Fibroblast of lung (primary cell): ENCODE data around the gene SERPINB6. TPM values are rescaled to one million over a fixed set of nuclear protein-coding genes. Genes with fewer than 3 reads are reported as not detected.

Source experiments
- DNase-seq, 2 donors: peaks; one replicate each; pipeline versions ENCODE4 v3.0.0 to v3.0.0-alpha.2; 2010; ENCODE audit warnings: low read depth in 2 of 2
- H2AFZ ChIP-seq: 2 replicates; pipeline ENCODE4 v1.5.1; 2012; ENCODE audit warnings: low read length, control low read depth, inconsistent platforms
- H3K27ac ChIP-seq: 2 replicates; pipeline ENCODE4 v1.5.1; 2011; ENCODE audit warnings: low read length, control low read depth; ENCODE audit not compliant: insufficient read depth
- H3K27me3 ChIP-seq: 2 replicates; pipeline ENCODE4 v1.5.1; 2011; ENCODE audit warnings: mild to moderate bottlenecking, low read length; ENCODE audit not compliant: control insufficient read depth, insufficient read depth
- H3K36me3 ChIP-seq: 2 replicates; pipeline ENCODE4 v1.5.1; 2011; ENCODE audit warnings: low read length; ENCODE audit not compliant: control insufficient read depth, insufficient read depth
- H3K4me1 ChIP-seq: 2 replicates; pipeline ENCODE4 v1.5.1; 2011; ENCODE audit warnings: low read length; ENCODE audit not compliant: control insufficient read depth, insufficient read depth; ENCODE audit errors: extremely low read depth
- H3K4me2 ChIP-seq: 2 replicates; pipeline ENCODE4 v1.5.1; 2011; ENCODE audit warnings: low read length, control low read depth; ENCODE audit not compliant: insufficient read depth; ENCODE audit errors: extremely low read depth
- H3K4me3 ChIP-seq, 4 experiments: fragments of 200-600 bp in 1 of 4; sonication (generic) in 1 of 4; replicated peaks in 1 of 4; 2 replicates each; pipeline ENCODE4 v1.5.1; 2011 to 2016; ENCODE audit warnings: low read length in 4 of 4, low read depth in 3 of 4, mild to moderate bottlenecking in 3 of 4, control low read depth in 2 of 4, inconsistent platforms in 1 of 4, mixed read lengths in 1 of 4; ENCODE audit not compliant: insufficient read depth in 1 of 4; ENCODE audit errors: control extremely low read depth in 1 of 4
- H3K79me2 ChIP-seq: 2 replicates; pipeline ENCODE4 v1.5.1; 2012; ENCODE audit warnings: mild to moderate bottlenecking, low read length, inconsistent platforms; ENCODE audit not compliant: control insufficient read depth, insufficient read depth
- H3K9ac ChIP-seq: 2 replicates; pipeline ENCODE4 v1.5.1; 2011; ENCODE audit warnings: mild to moderate bottlenecking, low read length, control low read depth; ENCODE audit not compliant: insufficient read depth
- H3K9me3 ChIP-seq: 2 replicates; pipeline ENCODE4 v1.5.1; 2012; ENCODE audit warnings: low read depth, low read length; ENCODE audit not compliant: control insufficient read depth, insufficient read depth
- H4K20me1 ChIP-seq: 2 replicates; pipeline ENCODE4 v1.5.1; 2011; ENCODE audit warnings: low read length; ENCODE audit not compliant: control insufficient read depth, insufficient read depth; ENCODE audit errors: extremely low read depth
- EZH2 ChIP-seq: IDR thresholded peaks from 2 replicates; pipeline ENCODE4 v1.5.1; 2012; ENCODE audit warnings: low read length, control low read depth, mild to moderate bottlenecking; ENCODE audit errors: missing control alignments
- polyA plus RNA-seq, 2 donors: library from polyadenylated mRNA; depleted of rRNA in 1 of 2; stranded (reverse) in 1 of 2; unstranded in 1 of 2; fragments of >200 nt; gene quantifications; 2 replicates each; pipeline ENCODE4 v1.2.1, GENCODE V29; 2011 to 2012; ENCODE audit warnings: missing spikeins in 1 of 2
- total RNA-seq: library from RNA; depleted of rRNA; stranded (reverse); fragments of >200 nt; gene quantifications from 2 replicates; pipeline ENCODE4 v1.2.1, GENCODE V29; 2014
- TF ChIP-seq, protein P1 (sequence below), 2 donors: IDR thresholded peaks in 1 of 2; conservative IDR thresholded peaks in 1 of 2; 1 replicate in 1 of 2; 2 replicates in 1 of 2; pipeline ENCODE4 v1.5.1; 2011 to 2012; ENCODE audit warnings: low read length in 2 of 2, control low read depth in 1 of 2, inconsistent platforms in 1 of 2, low read depth in 1 of 2, mild to moderate bottlenecking in 1 of 2

The SERPINB6 gene
- total and polyA plus RNA-seq, 2 donors (not counting 1 experiment from before 2014, with no cell fraction given): 83.9 to 181 TPM

- H3K9me3 ChIP-seq: no peaks in the 10 kb centered on the region
- TF ChIP-seq, protein P1, sequence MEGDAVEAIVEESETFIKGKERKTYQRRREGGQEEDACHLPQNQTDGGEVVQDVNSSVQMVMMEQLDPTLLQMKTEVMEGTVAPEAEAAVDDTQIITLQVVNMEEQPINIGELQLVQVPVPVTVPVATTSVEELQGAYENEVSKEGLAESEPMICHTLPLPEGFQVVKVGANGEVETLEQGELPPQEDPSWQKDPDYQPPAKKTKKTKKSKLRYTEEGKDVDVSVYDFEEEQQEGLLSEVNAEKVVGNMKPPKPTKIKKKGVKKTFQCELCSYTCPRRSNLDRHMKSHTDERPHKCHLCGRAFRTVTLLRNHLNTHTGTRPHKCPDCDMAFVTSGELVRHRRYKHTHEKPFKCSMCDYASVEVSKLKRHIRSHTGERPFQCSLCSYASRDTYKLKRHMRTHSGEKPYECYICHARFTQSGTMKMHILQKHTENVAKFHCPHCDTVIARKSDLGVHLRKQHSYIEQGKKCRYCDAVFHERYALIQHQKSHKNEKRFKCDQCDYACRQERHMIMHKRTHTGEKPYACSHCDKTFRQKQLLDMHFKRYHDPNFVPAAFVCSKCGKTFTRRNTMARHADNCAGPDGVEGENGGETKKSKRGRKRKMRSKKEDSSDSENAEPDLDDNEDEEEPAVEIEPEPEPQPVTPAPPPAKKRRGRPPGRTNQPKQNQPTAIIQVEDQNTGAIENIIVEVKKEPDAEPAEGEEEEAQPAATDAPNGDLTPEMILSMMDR (conservative IDR thresholded peaks at IDR 0.05 in 1 of 2, IDR thresholded peaks at IDR 0.05 in 1 of 2; ENCODE audit: low read depth in 1 of 2, low read length in 2 of 2): no peak
- TF ChIP-seq EZH2: no peak
- H3K4me3 ChIP-seq: no peak overlapping the region
- H3K4me2 ChIP-seq: no peak overlapping the region
- peaks cover 74% of the 10 kb centered on the region for H3K79me2 ChIP-seq
- H2AFZ ChIP-seq: no peak overlapping the region
- no peaks in the 10 kb centered on the region for H3K27me3 ChIP-seq
- H3K4me1 ChIP-seq: peaks cover 21% of the 10 kb centered on the region
- H3K9ac ChIP-seq: no peak overlapping the region
- H3K27ac ChIP-seq: no peak overlapping the region
- peaks cover 8% of the 10 kb centered on the region for H3K36me3 ChIP-seq
- H4K20me1 ChIP-seq: no peaks in the 10 kb centered on the region
- no peak for DNase-seq
These were observed 9.4 kb downstream of the SERPINB6 start for GRCh38 chr6:2962004-2962403.

DNA sequence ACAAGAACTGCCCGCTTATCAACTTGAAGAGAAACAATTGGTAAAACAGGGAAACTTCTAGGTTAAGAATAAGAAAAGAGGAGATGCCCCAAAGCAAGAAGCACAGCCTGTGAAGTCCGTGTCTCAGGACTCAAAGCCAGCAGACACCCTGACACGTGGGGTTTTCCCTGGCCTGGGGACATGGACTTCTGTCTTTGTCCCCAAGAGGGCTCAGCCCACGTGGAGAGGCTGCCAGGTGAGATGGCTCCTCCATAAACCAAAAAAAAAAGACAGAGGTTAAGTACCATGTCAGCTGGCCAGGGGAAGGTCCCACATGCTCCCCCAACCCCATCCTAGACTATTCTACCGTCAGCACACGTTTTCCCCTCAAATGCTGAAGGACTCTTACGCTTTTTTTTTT is 9.9 kb downstream of the SERPINB6 start:
- Histone ChIP-seq H3K4me1 (peaks cover 24% of the 10 kb centered on the region), H3K4me2 (no peak overlapping the region), H3K4me3 (no peak overlapping the region), H3K36me3 (peaks cover 8% of the 10 kb centered on the region), H4K20me1 (no peaks in the 10 kb centered on the region), H3K27me3 (no peaks in the 10 kb centered on the region), H3K79me2 (peaks cover 69% of the 10 kb centered on the region), H3K9me3 (no peaks in the 10 kb centered on the region), H2AFZ (no peak overlapping the region), H3K9ac (no peak overlapping the region), H3K27ac (no peak overlapping the region)
- TF ChIP-seq, protein P1 (conservative IDR thresholded peaks at IDR 0.05 in 1 of 2, IDR thresholded peaks at IDR 0.05 in 1 of 2; ENCODE audit: low read depth in 1 of 2, low read length in 2 of 2): no peak
- no peak for TF ChIP-seq EZH2
- DNase-seq: no peak

- peak in 1 of 2 donors; percentile 19 for DNase-seq
- peaks cover 24% of the 10 kb centered on the region for H3K4me1 ChIP-seq
- TF ChIP-seq, protein P1 (conservative IDR thresholded peaks at IDR 0.05 in 1 of 2, IDR thresholded peaks at IDR 0.05 in 1 of 2; ENCODE audit: low read depth in 1 of 2, low read length in 2 of 2): no peak
- TF ChIP-seq EZH2: no peak
- peaks cover 70% of the 10 kb centered on the region for H3K79me2 ChIP-seq
- no peaks in the 10 kb centered on the region for H4K20me1 ChIP-seq
- no peaks in the 10 kb centered on the region for H3K27me3 ChIP-seq
- peaks cover 11% of the 10 kb centered on the region for H3K36me3 ChIP-seq
- peak overlapping the region; percentile 37 for H3K27ac ChIP-seq
- H2AFZ ChIP-seq: no peak overlapping the region
- no peaks in the 10 kb centered on the region for H3K9me3 ChIP-seq
- H3K4me2 ChIP-seq: peak overlapping the region; percentile 56
- H3K9ac ChIP-seq: no peak overlapping the region
- H3K4me3 ChIP-seq: no peak overlapping the region
These were observed 10.4 kb downstream of the SERPINB6 start for GRCh38 chr6:2960935-2961334.
